ENCODE data around the gene OLA1. TPM values are rescaled to one million over a fixed set of nuclear protein-coding genes. Genes with fewer than 3 reads are reported as not detected.

The OLA1 gene
- total and polyA plus RNA-seq, 2 of the 4 experiments (the other 2 are of a cell fraction), result 54.7 to 71.2 TPM

DNA sequence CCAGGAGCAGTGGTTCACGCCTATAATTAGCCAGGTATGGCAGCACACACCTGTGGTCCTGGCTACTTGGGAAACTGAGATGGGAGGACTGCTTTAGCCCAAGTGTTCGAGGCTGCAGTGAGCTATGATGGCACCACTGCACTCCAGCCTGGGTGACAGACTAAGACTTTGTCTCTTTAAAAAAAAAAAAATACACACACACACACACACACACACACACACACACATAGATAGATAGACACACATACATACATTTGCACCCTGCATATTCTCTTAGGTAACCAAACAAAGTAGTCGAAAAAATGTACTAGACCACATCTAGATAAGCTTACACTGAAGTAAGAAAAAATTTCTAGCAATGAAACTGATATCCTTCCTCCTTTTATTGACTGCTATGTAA lies 86.8 kb downstream of the OLA1 start:
- ATAC-seq (ENCODE audit: low read depth) (no peak), DNase-seq (no peak)
- Histone ChIP-seq H4K8ac (ENCODE audit: low read depth in 2 of 2, low read length in 2 of 2) (no peak overlapping the region), H3K4me3 (ENCODE audit: insufficient read depth, low read depth, low read length) (no peak overlapping the region), H3K36me3 (ENCODE audit: control insufficient read depth, insufficient read depth, low read length) (no peaks in the 10 kb centered on the region), H3K9me1 (ENCODE audit: insufficient read depth, low read length) (0 out of 2 replicates have a peak, but pooled peaks cover 4% of the 10 kb centered on the region), H2BK20ac (ENCODE audit: low read depth, low read length) (no peak overlapping the region), H3K56ac (ENCODE audit: extremely low read depth, insufficient read depth, low read length) (no peak overlapping the region), H3K27ac (ENCODE audit: insufficient read depth, low read length) (no peak overlapping the region), H3K27me3 (ENCODE audit: control insufficient read depth, insufficient read depth, low read length) (no peaks in the 10 kb centered on the region), H3K4me2 (ENCODE audit: low read depth, low read length) (no peak overlapping the region), H3K4ac (ENCODE audit: low read depth, low read length) (no peak overlapping the region), H2BK120ac (ENCODE audit: low read depth, low read length) (no peak overlapping the region), H4K5ac (ENCODE audit: low read depth, low read length) (no peak overlapping the region), H2BK15ac (ENCODE audit: low read depth, low read length) (no peak overlapping the region), H4K91ac (ENCODE audit: insufficient read depth, low read depth, low read length) (no peak overlapping the region), H3K23ac (ENCODE audit: low read depth, low read length) (no peak overlapping the region), H3K9me3 (ENCODE audit: control insufficient read depth, insufficient read depth, low read length) (no peaks in the 10 kb centered on the region), H2AK9ac (replicated peaks; ENCODE audit: low read depth, low read length, poor library complexity) (no peak overlapping the region), H3K14ac (replicated peaks; ENCODE audit: low read depth, low read length) (no peak overlapping the region), H2AK5ac (ENCODE audit: low read depth, low read length) (no peak overlapping the region), H2AFZ (replicated peaks; ENCODE audit: low read length, poor library complexity) (no peak overlapping the region), H3K4me1 (ENCODE audit: control insufficient read depth, insufficient read depth, low read length) (no peaks in the 10 kb centered on the region), H3K79me1 (ENCODE audit: low read depth in 1 of 2, low read length in 2 of 2) (peaks cover 9 to 17% of the 10 kb centered on the region in 2 experiments), H4K20me1 (ENCODE audit: insufficient read depth, low read length) (0 out of 2 replicates have a peak, but pooled peaks cover 3% of the 10 kb centered on the region), H2BK5ac (ENCODE audit: low read depth, low read length, poor library complexity, severe bottlenecking) (no peak overlapping the region), H3K18ac (ENCODE audit: low read depth, low read length) (no peak overlapping the region), H3K9ac (ENCODE audit: low read depth, low read length) (no peak overlapping the region)
- TF ChIP-seq MAZ (IDR thresholded peaks at IDR 0.05; ENCODE audit: borderline replicate concordance, low read depth, low read length), result no peak
- TF ChIP-seq, protein P1, sequence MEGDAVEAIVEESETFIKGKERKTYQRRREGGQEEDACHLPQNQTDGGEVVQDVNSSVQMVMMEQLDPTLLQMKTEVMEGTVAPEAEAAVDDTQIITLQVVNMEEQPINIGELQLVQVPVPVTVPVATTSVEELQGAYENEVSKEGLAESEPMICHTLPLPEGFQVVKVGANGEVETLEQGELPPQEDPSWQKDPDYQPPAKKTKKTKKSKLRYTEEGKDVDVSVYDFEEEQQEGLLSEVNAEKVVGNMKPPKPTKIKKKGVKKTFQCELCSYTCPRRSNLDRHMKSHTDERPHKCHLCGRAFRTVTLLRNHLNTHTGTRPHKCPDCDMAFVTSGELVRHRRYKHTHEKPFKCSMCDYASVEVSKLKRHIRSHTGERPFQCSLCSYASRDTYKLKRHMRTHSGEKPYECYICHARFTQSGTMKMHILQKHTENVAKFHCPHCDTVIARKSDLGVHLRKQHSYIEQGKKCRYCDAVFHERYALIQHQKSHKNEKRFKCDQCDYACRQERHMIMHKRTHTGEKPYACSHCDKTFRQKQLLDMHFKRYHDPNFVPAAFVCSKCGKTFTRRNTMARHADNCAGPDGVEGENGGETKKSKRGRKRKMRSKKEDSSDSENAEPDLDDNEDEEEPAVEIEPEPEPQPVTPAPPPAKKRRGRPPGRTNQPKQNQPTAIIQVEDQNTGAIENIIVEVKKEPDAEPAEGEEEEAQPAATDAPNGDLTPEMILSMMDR (conservative IDR thresholded peaks at IDR 0.05; ENCODE audit: low read depth, low read length), result no peak
- TF ChIP-seq POLR2A (IDR thresholded peaks at IDR 0.05; ENCODE audit: low read depth, low read length), result no peak
- TF ChIP-seq, protein P2, sequence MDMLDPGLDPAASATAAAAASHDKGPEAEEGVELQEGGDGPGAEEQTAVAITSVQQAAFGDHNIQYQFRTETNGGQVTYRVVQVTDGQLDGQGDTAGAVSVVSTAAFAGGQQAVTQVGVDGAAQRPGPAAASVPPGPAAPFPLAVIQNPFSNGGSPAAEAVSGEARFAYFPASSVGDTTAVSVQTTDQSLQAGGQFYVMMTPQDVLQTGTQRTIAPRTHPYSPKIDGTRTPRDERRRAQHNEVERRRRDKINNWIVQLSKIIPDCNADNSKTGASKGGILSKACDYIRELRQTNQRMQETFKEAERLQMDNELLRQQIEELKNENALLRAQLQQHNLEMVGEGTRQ (IDR thresholded peaks at IDR 0.05; ENCODE audit: low read depth, low read length), result no peak
- TF ChIP-seq RAD21 (IDR thresholded peaks at IDR 0.05; ENCODE audit: low read length), result no peak
- TF ChIP-seq NFE2L2 (IDR thresholded peaks at IDR 0.05; ENCODE audit: low read depth, low read length), result no peak
- TF ChIP-seq MAFK (IDR thresholded peaks at IDR 0.05; ENCODE audit: low read depth, low read length), result no peak
- no peak for TF ChIP-seq RFX5 (IDR thresholded peaks at IDR 0.05; ENCODE audit: low read depth, low read length)
- no peak for TF ChIP-seq CHD1 (IDR thresholded peaks at IDR 0.05; ENCODE audit: low read depth, low read length)
- TF ChIP-seq, protein P3, sequence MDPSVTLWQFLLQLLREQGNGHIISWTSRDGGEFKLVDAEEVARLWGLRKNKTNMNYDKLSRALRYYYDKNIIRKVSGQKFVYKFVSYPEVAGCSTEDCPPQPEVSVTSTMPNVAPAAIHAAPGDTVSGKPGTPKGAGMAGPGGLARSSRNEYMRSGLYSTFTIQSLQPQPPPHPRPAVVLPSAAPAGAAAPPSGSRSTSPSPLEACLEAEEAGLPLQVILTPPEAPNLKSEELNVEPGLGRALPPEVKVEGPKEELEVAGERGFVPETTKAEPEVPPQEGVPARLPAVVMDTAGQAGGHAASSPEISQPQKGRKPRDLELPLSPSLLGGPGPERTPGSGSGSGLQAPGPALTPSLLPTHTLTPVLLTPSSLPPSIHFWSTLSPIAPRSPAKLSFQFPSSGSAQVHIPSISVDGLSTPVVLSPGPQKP (IDR thresholded peaks at IDR 0.05; ENCODE audit: borderline replicate concordance, low read depth, low read length), result no peak
- no peak for TF ChIP-seq CEBPB (IDR thresholded peaks at IDR 0.05; ENCODE audit: low read depth, low read length)
- in situ Hi-C loops (cut with MboI; ENCODE audit: low sequenced_read_pairs) (no loop called here), intact Hi-C loops (cut with micrococcal nuclease) (no loop called here), dilution Hi-C loops (cut with HindIII; ENCODE audit: low sequenced_read_pairs, unreplicated experiment) (no loop called here)
- ChIA-PET POLR2A (ENCODE audit: unreplicated experiment) (no interaction called here), CTCF (no interaction called here)
- no CpG with 5 or more reads among the region's 3 CpGs for WGBS, 2 experiments (ENCODE audit: extremely low coverage in 2 of 2, insufficient read length in 1 of 2)
- BruUV-seq (replicated peaks), result no TSS peak

Data from IMR-90 (cell line).